ENCODE results near the gene TSLP.

Gene TSLP

GRCh38 chr5:111066261-111066938 lies 5.1 kb upstream of the TSLP start:
- H3K9me3 ChIP-seq (ENCODE audit: insufficient read depth, low read depth, low read length): no peaks in the 10 kb centered on the region
- H3K79me1 ChIP-seq (ENCODE audit: low read length): no peaks in the 10 kb centered on the region
- peak in 1 of 2 donors; percentile 57 for DNase-seq
- no peak overlapping the region for H2BK12ac ChIP-seq (ENCODE audit: low read length)
- H4K8ac ChIP-seq (ENCODE audit: low read depth, low read length): no peak overlapping the region
- H3K4ac ChIP-seq (ENCODE audit: low read depth, low read length): no peak overlapping the region
- H3K9ac ChIP-seq (ENCODE audit: low read length): no peak overlapping the region
- H3K27me3 ChIP-seq (ENCODE audit: insufficient read depth, low read length): peaks cover 10% of the 10 kb centered on the region
- no peak overlapping the region for H3K4me3 ChIP-seq (ENCODE audit: low read depth, low read length)
- no peaks in the 10 kb centered on the region for H3K79me2 ChIP-seq (ENCODE audit: control insufficient read depth, insufficient read depth, low read length, poor library complexity)
- H3K36me3 ChIP-seq (ENCODE audit: control insufficient read depth in 1 of 2, insufficient read depth in 2 of 2, low read length in 2 of 2): no peaks in the 10 kb centered on the region
- no peak overlapping the region for H4K91ac ChIP-seq (ENCODE audit: low read depth, low read length)
- H2BK5ac ChIP-seq (ENCODE audit: low read depth, low read length, poor library complexity): no peak overlapping the region
- H3K4me1 ChIP-seq (ENCODE audit: control insufficient read depth in 1 of 2, insufficient read depth in 2 of 2, low read length in 2 of 2): peaks cover 0 to 3% of the 10 kb centered on the region in 2 experiments
- no peak overlapping the region for H3K27ac ChIP-seq (ENCODE audit: low read depth, low read length)
- WGBS (ENCODE audit: extremely low coverage, insufficient coverage, insufficient read length): no CpG with 5 or more reads among the region's 2 CpGs
- no peak overlapping the region for H3K23ac ChIP-seq (ENCODE audit: low read length)
- H3K14ac ChIP-seq (ENCODE audit: low read length): no peak overlapping the region
- H4K12ac ChIP-seq (ENCODE audit: low read depth, low read length): no peak overlapping the region
- no peak overlapping the region for H2BK120ac ChIP-seq (ENCODE audit: insufficient read depth, low read length, poor library complexity)
- no peak overlapping the region for H3K18ac ChIP-seq (ENCODE audit: low read length)
- no peak overlapping the region for H3K4me2 ChIP-seq (ENCODE audit: low read length)
- no peak overlapping the region for H2AK5ac ChIP-seq (ENCODE audit: low read length)
- no peak overlapping the region for H2AFZ ChIP-seq (ENCODE audit: insufficient read depth, low read length, poor library complexity)

GRCh38 chr5:111068213-111068612 lies 3.3 kb upstream of the TSLP start:
- no peak overlapping the region for H3K9ac ChIP-seq (ENCODE audit: low read length)

GRCh38 chr5:111069839-111070238 lies 1.7 kb upstream of the TSLP start:
- Histone ChIP-seq H2AK5ac (ENCODE audit: low read length) (no peak overlapping the region), H3K27ac (ENCODE audit: low read depth, low read length) (no peak overlapping the region), H3K9me3 (ENCODE audit: insufficient read depth, low read depth, low read length) (no peaks in the 10 kb centered on the region), H2BK12ac (ENCODE audit: low read length) (no peak overlapping the region), H4K12ac (ENCODE audit: low read depth, low read length) (no peak overlapping the region), H3K4ac (ENCODE audit: low read depth, low read length) (no peak overlapping the region), H3K18ac (ENCODE audit: low read length) (no peak overlapping the region), H3K79me2 (ENCODE audit: control insufficient read depth, insufficient read depth, low read length, poor library complexity) (peaks cover 1% of the 10 kb centered on the region), H4K91ac (ENCODE audit: low read depth, low read length) (no peak overlapping the region), H2BK120ac (ENCODE audit: insufficient read depth, low read length, poor library complexity) (no peak overlapping the region), H4K8ac (ENCODE audit: low read depth, low read length) (no peak overlapping the region), H3K4me3 (ENCODE audit: low read depth, low read length) (no peak overlapping the region), H3K23ac (ENCODE audit: low read length) (no peak overlapping the region), H3K27me3 (ENCODE audit: insufficient read depth, low read length) (peaks cover 16% of the 10 kb centered on the region), H3K79me1 (ENCODE audit: low read length) (peaks cover 3% of the 10 kb centered on the region), H2BK5ac (ENCODE audit: low read depth, low read length, poor library complexity) (no peak overlapping the region), H3K4me2 (ENCODE audit: low read length) (peak overlapping the region; percentile 57), H3K36me3 (ENCODE audit: control insufficient read depth in 1 of 2, insufficient read depth in 2 of 2, low read length in 2 of 2) (no peaks in the 10 kb centered on the region), H3K14ac (ENCODE audit: low read length) (no peak overlapping the region), H3K9ac (ENCODE audit: low read length) (no peak overlapping the region), H2AFZ (ENCODE audit: insufficient read depth, low read length, poor library complexity) (no peak overlapping the region), H3K4me1 (ENCODE audit: control insufficient read depth in 1 of 2, insufficient read depth in 2 of 2, low read length in 2 of 2) (peaks cover 0 to 5% of the 10 kb centered on the region in 2 experiments)
- WGBS (ENCODE audit: extremely low coverage, insufficient coverage, insufficient read length): no CpG with 5 or more reads among the region's 4 CpGs
- no peak for DNase-seq

More at GRCh38 chr5:111068213-111068612, 3.3 kb upstream of the TSLP start:
- WGBS (ENCODE audit: extremely low coverage, insufficient coverage, insufficient read length): 100% methylated on average over 1 of the region's 2 CpGs
- Histone ChIP-seq H2BK5ac (ENCODE audit: low read depth, low read length, poor library complexity) (no peak overlapping the region), H3K79me2 (ENCODE audit: control insufficient read depth, insufficient read depth, low read length, poor library complexity) (no peaks in the 10 kb centered on the region), H3K18ac (ENCODE audit: low read length) (no peak overlapping the region), H4K8ac (ENCODE audit: low read depth, low read length) (no peak overlapping the region), H3K27me3 (ENCODE audit: insufficient read depth, low read length) (peaks cover 16% of the 10 kb centered on the region), H3K23ac (ENCODE audit: low read length) (no peak overlapping the region), H3K4me2 (ENCODE audit: low read length) (no peak overlapping the region), H2AK5ac (ENCODE audit: low read length) (no peak overlapping the region), H4K12ac (ENCODE audit: low read depth, low read length) (no peak overlapping the region), H2BK12ac (ENCODE audit: low read length) (no peak overlapping the region), H4K91ac (ENCODE audit: low read depth, low read length) (no peak overlapping the region), H3K4me3 (ENCODE audit: low read depth, low read length) (no peak overlapping the region), H3K27ac (ENCODE audit: low read depth, low read length) (no peak overlapping the region), H3K9me3 (ENCODE audit: insufficient read depth, low read depth, low read length) (no peaks in the 10 kb centered on the region), H2BK120ac (ENCODE audit: insufficient read depth, low read length, poor library complexity) (no peak overlapping the region), H3K36me3 (ENCODE audit: control insufficient read depth in 1 of 2, insufficient read depth in 2 of 2, low read length in 2 of 2) (no peaks in the 10 kb centered on the region), H3K4ac (ENCODE audit: low read depth, low read length) (no peak overlapping the region), H3K14ac (ENCODE audit: low read length) (no peak overlapping the region), H2AFZ (ENCODE audit: insufficient read depth, low read length, poor library complexity) (no peak overlapping the region), H3K79me1 (ENCODE audit: low read length) (peaks cover under 1% of the 10 kb centered on the region), H3K4me1 (ENCODE audit: control insufficient read depth in 1 of 2, insufficient read depth in 2 of 2, low read length in 2 of 2) (peaks cover 0 to 5% of the 10 kb centered on the region in 2 experiments)
- DNase-seq: no peak

GRCh38 chr5:111070272-111071134 lies 1.0 kb upstream of the TSLP start:
- no peak overlapping the region for H3K14ac ChIP-seq (ENCODE audit: low read length)
- no CpG with 5 or more reads among the region's 42 CpGs for WGBS (ENCODE audit: extremely low coverage, insufficient coverage, insufficient read length)

More at GRCh38 chr5:111070272-111071134, 1.0 kb upstream of the TSLP start:
- Histone ChIP-seq H2AK5ac (ENCODE audit: low read length) (no peak overlapping the region), H3K79me1 (ENCODE audit: low read length) (peaks cover 3% of the 10 kb centered on the region), H2BK120ac (ENCODE audit: insufficient read depth, low read length, poor library complexity) (no peak overlapping the region), H2BK5ac (ENCODE audit: low read depth, low read length, poor library complexity) (no peak overlapping the region), H3K4me1 (ENCODE audit: control insufficient read depth in 1 of 2, insufficient read depth in 2 of 2, low read length in 2 of 2) (peaks cover 0 to 5% of the 10 kb centered on the region in 2 experiments), H3K9ac (ENCODE audit: low read length) (no peak overlapping the region), H4K91ac (ENCODE audit: low read depth, low read length) (no peak overlapping the region), H3K4me3 (ENCODE audit: low read depth, low read length) (no peak overlapping the region), H3K27ac (ENCODE audit: low read depth, low read length) (no peak overlapping the region), H3K23ac (ENCODE audit: low read length) (no peak overlapping the region), H4K8ac (ENCODE audit: low read depth, low read length) (no peak overlapping the region), H3K4me2 (ENCODE audit: low read length) (peak overlapping the region; percentile 57), H3K18ac (ENCODE audit: low read length) (no peak overlapping the region), H2AFZ (ENCODE audit: insufficient read depth, low read length, poor library complexity) (peak overlapping the region; percentile 39), H3K27me3 (ENCODE audit: insufficient read depth, low read length) (peaks cover 16% of the 10 kb centered on the region), H4K12ac (ENCODE audit: low read depth, low read length) (no peak overlapping the region), H3K36me3 (ENCODE audit: control insufficient read depth in 1 of 2, insufficient read depth in 2 of 2, low read length in 2 of 2) (no peaks in the 10 kb centered on the region), H3K4ac (ENCODE audit: low read depth, low read length) (no peak overlapping the region), H3K9me3 (ENCODE audit: insufficient read depth, low read depth, low read length) (no peaks in the 10 kb centered on the region), H2BK12ac (ENCODE audit: low read length) (no peak overlapping the region), H3K79me2 (ENCODE audit: control insufficient read depth, insufficient read depth, low read length, poor library complexity) (peaks cover 1% of the 10 kb centered on the region)
- DNase-seq: peak in 1 of 2 donors; percentile 29
